Keratinocyte (primary cell): ENCODE data around the gene AKIRIN1.

Experiments
- CTCF ChIP-seq, 3 experiments: IDR thresholded peaks in 1 of 3; conservative IDR thresholded peaks in 1 of 3; optimal IDR thresholded peaks in 1 of 3; 2 replicates in 2 of 3; 3 replicates in 1 of 3; pipeline versions ENCODE3 to v1.5.1; 2011; ENCODE audit warnings: low read length in 3 of 3, mild to moderate bottlenecking in 3 of 3, moderate library complexity in 2 of 3, control low read depth in 1 of 3, inconsistent platforms in 1 of 3; ENCODE audit not compliant: insufficient read depth in 2 of 3; ENCODE audit errors: extremely low read depth in 1 of 3
- EZH2 ChIP-seq: IDR thresholded peaks from one replicate; pipeline ENCODE4 v1.6.1; 2012; ENCODE audit warnings: inconsistent platforms, mild to moderate bottlenecking, low read length, moderate library complexity

- no peak for TF ChIP-seq EZH2
- TF ChIP-seq CTCF (optimal IDR thresholded peaks at IDR 0.05 in 1 of 3, IDR thresholded peaks at IDR 0.05 in 1 of 3, conservative IDR thresholded peaks at IDR 0.05 in 1 of 3; ENCODE audit: extremely low read depth in 1 of 3, insufficient read depth in 2 of 3, low read length in 3 of 3), result no peak
These were observed 12.7 kb downstream of the AKIRIN1 start for GRCh38 chr1:39003794-39004193.
